Raji (cell line): ENCODE data around the gene MAF.

Experiments used
- POLR2A ChIP-seq: IDR thresholded peaks from 2 replicates; pipeline ENCODE4 v1.6.1; 2011; ENCODE audit warnings: low read depth, low read length, control low read depth; ENCODE audit not compliant: insufficient read depth

MAF gene

DNA sequence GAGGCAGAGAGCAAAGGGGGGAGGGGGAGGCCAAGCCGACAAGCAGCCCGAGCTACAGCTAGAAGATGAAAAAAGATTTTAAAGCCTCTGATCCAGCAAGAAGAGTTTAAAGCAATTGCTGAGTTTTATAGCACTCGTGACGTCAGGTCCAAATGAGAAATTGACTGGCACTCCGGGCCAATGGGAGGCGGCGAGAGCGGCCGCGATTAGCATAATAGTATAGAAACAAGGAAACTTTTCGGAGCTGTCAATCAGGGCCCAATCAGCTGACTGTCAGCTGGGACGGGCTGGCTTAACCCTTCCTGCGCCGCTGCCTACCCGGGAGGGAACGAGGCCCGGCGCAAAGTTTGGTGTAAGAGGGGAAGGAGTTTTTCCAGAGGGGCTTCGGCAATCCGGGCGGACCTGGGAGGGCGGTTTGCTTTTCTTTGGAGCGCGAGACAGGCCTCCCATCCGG lies at the start of gene MAF:
TSS of gene MAF (minus strand) at position 100 of the 454 bp plus-strand sequence. CDS start 835 bp downstream, outside the sequence.
- TF ChIP-seq POLR2A = no peak

GRCh38 chr16:79648826-79649225 lies 48.3 kb upstream of the MAF start:
- no peak for TF ChIP-seq POLR2A

GRCh38 chr16:79647586-79647985 lies 47.0 kb upstream of the MAF start:
- TF ChIP-seq POLR2A = no peak

GRCh38 chr16:79645701-79646100 lies 45.2 kb upstream of the MAF start:
- TF ChIP-seq POLR2A = no peak

- TF ChIP-seq POLR2A = no peak
Observed at GRCh38 chr16:79644971-79645667, 44.6 kb upstream of the MAF start.

DNA sequence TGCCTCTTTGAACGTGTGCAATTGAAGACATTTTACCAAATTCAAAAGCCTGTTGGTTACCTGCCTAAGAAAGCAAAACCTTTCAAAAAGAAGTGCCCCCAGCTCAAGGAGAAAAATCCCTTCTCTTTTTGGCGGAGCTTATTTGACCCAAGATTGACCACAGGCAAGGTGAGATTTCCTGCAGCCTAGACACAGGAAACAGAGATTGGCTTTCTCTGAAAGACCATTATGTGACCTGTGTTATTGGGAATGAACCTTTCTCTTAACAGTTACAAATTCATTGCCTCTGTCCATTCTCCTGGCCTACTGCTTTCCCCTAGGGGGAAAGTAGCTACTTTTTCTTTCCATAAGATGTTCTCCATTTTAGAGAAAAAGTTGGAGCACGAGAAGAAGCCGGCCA lies 42.1 kb upstream of the MAF start:
- no peak for TF ChIP-seq POLR2A

DNA sequence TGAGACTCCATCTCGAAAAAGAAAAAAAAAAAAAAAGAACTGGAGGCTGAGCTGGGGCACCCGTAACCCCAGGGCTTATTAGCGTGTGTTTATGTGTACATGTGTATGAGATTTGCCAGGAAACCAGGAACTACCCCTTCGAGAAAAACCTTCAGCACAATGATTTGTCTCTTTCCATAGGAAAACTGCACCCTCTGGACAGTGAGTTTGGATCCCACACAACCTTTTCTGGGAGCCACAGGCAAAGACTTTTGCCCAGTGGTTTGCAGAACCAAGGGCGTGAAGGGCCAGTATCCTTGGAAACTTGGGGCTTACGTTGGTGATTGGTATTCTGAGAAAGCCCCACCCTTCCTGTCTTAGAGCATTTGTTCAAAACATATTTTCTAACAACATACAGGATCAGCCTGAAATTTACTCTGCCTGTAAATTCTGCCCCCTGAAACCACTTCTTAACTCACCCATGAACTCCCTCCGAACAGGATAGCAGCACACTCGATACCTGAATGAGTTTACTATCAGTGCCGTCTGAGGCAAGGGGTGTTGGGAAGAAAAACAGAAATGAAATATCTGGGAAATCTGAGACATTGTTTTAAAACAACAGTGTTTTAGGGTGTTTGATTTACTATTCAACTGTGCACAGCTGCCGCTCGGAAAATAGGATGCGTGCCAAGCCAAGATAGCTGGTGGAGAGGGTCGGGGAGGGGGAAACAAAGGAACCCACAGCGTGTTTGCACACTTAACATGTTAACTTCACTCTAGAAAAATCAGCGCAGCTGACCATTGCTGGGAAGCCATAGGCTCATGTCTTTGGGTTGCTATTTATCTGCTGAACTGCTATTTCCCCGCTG lies 40.2 kb upstream of the MAF start:
- TF ChIP-seq POLR2A = no peak

DNA sequence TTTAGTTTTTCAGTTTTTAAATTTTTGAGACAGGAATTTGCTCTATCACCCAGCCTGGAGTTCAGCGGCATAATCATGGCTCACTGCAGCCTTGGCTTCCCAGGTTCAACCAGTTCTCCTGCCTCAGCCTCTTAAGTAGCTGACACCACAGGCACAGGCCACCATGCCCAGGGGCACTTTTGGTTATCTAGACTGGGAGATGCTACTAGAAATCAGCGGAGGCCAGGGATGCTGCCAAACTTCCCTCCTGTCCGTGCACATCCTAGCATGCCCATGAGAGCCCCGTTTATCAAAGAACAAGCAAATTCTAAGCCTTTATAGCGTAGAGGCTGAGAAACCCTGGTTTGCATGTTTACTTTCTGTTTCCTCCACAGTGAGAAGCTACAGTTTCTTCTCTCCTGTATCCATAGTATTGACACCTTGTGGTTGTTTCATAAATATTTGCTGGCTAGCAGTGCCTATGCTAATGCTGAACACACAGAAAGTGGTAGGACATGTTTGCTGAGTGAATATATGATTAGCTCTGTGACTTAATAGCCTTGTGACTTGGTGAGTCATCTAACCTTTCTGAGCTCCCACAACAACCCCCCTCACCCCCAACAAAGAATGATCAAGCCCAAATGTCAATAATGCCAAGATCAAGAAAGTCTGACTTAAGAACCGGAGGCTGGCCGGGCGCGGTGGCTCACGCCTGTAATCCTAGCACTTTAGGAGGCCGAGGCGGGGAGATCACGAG lies 39.2 kb upstream of the MAF start:
- TF ChIP-seq POLR2A = no peak

DNA sequence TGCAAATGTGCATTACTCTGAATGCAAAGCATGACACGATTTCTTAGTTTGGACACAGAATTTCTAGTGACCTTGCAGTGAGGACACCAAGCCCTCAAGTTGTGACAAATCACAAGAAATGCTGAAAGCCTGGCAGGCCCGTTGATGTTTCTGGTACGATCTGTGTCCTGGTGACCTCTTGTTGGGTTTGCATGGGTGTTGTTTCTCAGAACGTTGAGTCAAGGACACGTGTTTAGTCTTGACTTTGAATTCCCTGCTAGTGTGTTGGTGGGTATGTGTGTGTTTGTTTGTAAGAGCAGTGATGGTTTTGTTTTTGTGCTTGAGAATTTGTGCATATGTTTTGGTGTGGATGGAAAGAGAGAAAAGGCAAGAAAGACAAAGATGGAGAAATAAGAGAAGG lies 37.8 kb upstream of the MAF start:
- TF ChIP-seq POLR2A = no peak

DNA sequence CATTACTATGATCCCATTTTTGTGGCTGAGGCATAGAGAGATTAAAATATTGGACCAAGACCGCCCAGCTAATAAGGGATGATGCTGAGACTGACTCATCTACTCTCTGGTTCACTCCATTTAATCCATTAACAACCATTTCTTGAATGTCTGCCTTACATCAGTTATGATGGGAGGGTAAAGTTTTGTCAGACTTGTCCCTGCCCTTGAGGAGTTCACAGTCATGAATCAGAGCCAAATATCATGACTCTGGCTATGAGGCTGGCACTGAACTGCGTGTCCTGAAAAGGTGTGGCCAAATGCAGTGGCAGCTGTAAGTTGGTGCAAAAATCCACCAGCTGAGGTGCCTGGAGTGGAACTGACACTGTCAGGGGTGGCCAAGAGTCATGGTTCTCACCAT lies 35.0 kb upstream of the MAF start:
- TF ChIP-seq POLR2A = no peak

DNA sequence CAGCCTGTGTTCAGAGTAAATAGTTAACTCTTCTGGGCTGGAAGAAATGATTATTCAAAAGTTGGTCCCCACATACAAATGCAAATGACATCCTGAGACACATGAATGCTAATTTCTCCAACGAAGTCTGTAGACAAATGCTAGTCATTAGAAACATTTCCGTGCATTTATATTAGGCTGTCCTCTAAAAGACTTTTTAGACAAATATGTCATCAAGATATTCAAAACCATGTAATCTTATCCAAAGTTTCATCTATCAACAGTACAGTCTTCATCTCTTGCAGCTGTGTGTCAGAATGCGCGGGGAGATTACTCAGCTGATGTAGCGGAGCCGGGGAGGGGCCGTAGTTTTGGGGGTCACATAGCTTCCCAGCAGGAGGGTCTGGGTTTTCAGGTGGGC lies 33.8 kb upstream of the MAF start:
- no peak for TF ChIP-seq POLR2A

DNA sequence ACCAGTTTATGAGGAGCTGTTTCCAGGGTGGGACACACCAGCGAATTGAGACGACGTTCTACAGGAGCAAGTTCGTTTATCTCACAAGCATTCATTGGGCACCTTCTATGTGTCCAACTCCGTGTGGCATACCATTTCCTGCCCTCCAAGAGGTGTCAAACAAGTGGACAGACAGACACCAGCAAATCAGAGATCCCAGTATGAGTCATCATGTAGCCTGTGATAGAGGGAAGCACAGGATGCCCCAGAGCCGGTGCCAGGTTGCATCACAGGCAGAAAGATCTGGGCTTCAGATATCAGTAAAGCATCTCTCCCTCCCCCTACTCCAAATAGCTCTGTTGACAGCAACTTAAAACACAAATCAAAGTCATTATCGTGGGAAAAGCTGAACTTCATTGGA lies 31.8 kb upstream of the MAF start:
- TF ChIP-seq POLR2A = no peak

GRCh38 chr16:79628988-79629387 lies 28.5 kb upstream of the MAF start:
- no peak for TF ChIP-seq POLR2A

DNA sequence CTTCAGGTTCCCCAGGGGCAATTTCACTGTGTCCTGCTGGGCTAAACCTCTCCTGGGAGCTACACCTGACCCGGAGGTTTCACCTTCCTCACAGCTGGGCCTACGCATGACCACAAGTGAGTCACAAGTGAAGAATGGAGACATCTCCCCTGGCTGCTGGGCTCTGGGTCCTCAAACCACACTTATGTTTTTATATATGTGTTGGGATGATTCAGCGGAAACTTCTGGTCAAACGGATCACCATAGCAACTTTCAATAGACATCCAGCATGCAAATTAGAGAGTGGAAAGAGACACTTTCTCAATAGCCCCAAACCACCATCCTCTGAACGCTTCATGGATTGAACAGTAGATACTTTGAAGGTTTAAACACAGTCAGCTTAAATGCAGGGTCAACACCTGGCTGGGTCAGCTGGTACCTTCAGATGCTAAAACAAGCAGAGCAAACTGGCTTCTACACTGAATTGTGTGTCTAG lies 28.0 kb upstream of the MAF start:
- TF ChIP-seq POLR2A = no peak

- TF ChIP-seq POLR2A = no peak
Observed at GRCh38 chr16:79627092-79627491, 26.6 kb upstream of the MAF start.

- no peak for TF ChIP-seq POLR2A
Observed at GRCh38 chr16:79625738-79626137, 25.2 kb upstream of the MAF start.

DNA sequence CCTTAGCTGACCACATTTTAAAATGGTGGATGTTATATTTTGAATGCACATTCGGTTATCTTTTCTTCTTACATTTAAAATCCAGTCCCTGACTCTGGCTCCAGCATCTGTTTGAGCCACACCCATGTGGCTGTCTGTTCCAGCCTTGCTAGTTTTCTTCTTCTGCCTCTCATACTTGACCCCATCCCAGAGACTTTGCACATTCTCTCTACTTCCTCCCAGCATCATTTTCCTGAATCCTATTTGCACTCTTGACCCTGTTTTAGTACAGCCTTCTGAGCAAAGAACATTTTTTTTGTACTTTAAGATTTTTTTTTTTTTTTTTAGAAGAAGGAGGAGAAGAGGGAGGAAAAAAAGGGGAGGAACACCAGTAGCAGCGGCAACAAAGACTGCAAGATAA lies 23.3 kb upstream of the MAF start:
- TF ChIP-seq POLR2A = no peak
